Naive thymus-derived CD4-positive, alpha-beta T cell (primary cell): ENCODE results near the gene OR51E2. TPM values are rescaled to one million over a fixed set of nuclear protein-coding genes. Genes with fewer than 3 reads are reported as not detected.

Experiments used
- ATAC-seq: fragments of 150-1000 bp; cut with Tn5 transposase; 2 replicates; pipeline ENCODE4 v1.10.0; 2021; ENCODE audit warnings: mild to moderate bottlenecking, moderate library complexity
- CTCF ChIA-PET: fragments of 350-600 bp; sonication (Branson Sonifier 250); formaldehyde crosslinking; loops from one replicate; lab custom pipeline; 2021; ENCODE audit warnings: antibody characterized with exemption; lab: Charles Lee
- POLR2A ChIA-PET: fragments of 350-600 bp; sonication (Branson Sonifier 250); formaldehyde crosslinking; loops from one replicate; lab custom pipeline; 2021; ENCODE audit warnings: antibody characterized with exemption, inconsistent platforms; lab: Charles Lee
- DNase-seq, 9 donors: peaks; one replicate each; pipeline versions ENCODE4 v3.0.0 to v3.0.0-alpha.2; 2020 to 2022; ENCODE audit warnings: mixed read lengths in 1 of 9
- H3K27ac ChIP-seq: one replicate; pipeline ENCODE4 v1.7.0; 2013; ENCODE audit warnings: mild to moderate bottlenecking, low read depth, low read length, moderate library complexity
- H3K27me3 ChIP-seq, 2 donors: one replicate each; pipeline ENCODE4 v1.7.0; 2013; ENCODE audit warnings: low read length in 2 of 2, mild to moderate bottlenecking in 2 of 2, moderate library complexity in 2 of 2; ENCODE audit not compliant: control insufficient read depth in 2 of 2, insufficient read depth in 2 of 2
- H3K36me3 ChIP-seq, 3 experiments: 1 replicate in 2 of 3; 2 replicates in 1 of 3; pipeline ENCODE4 v1.7.0; 2013; ENCODE audit warnings: low read length in 3 of 3, mild to moderate bottlenecking in 3 of 3, moderate library complexity in 1 of 3; ENCODE audit not compliant: insufficient read depth in 3 of 3, control insufficient read depth in 2 of 3
- H3K4me1 ChIP-seq, 2 donors: one replicate each; pipeline ENCODE4 v1.7.0; 2013; ENCODE audit warnings: low read length in 2 of 2, mild to moderate bottlenecking in 2 of 2, moderate library complexity in 1 of 2; ENCODE audit not compliant: control insufficient read depth in 2 of 2, insufficient read depth in 2 of 2
- H3K4me3 ChIP-seq: 2 replicates; pipeline ENCODE4 v1.7.0; 2013; ENCODE audit warnings: mild to moderate bottlenecking, low read length
- H3K9me3 ChIP-seq, 3 experiments: 1 replicate in 2 of 3; 2 replicates in 1 of 3; pipeline ENCODE4 v1.7.0; 2013; ENCODE audit warnings: low read length in 3 of 3; ENCODE audit not compliant: control insufficient read depth in 2 of 3
- H3K27ac Mint-ChIP-seq, 9 donors: one replicate each; pipeline ENCODE4 v1.8.0; 2020 to 2022; ENCODE audit warnings: mixed read lengths in 9 of 9, mild to moderate bottlenecking in 8 of 9, moderate library complexity in 5 of 9, inconsistent platforms in 2 of 9
- H3K27me3 Mint-ChIP-seq, 5 donors: one replicate each; pipeline ENCODE4 v1.8.0; 2021 to 2022; ENCODE audit warnings: mixed read lengths in 5 of 5, mild to moderate bottlenecking in 1 of 5
- H3K36me3 Mint-ChIP-seq, 5 donors: one replicate each; pipeline ENCODE4 v1.8.0; 2020 to 2022; ENCODE audit warnings: mixed read lengths in 5 of 5, mild to moderate bottlenecking in 3 of 5, inconsistent platforms in 1 of 5
- H3K4me1 Mint-ChIP-seq, 7 donors: one replicate each; pipeline ENCODE4 v1.8.0; 2020 to 2022; ENCODE audit warnings: mixed read lengths in 7 of 7, mild to moderate bottlenecking in 3 of 7, inconsistent platforms in 1 of 7
- H3K4me3 Mint-ChIP-seq, 10 donors: one replicate each; pipeline ENCODE4 v1.8.0; 2020 to 2022; ENCODE audit warnings: mild to moderate bottlenecking in 10 of 10, mixed read lengths in 10 of 10, moderate library complexity in 6 of 10, inconsistent platforms in 2 of 10
- H3K9me3 Mint-ChIP-seq, 11 donors: one replicate each; pipeline ENCODE4 v1.8.0; 2020 to 2022; ENCODE audit warnings: mixed read lengths in 11 of 11, mild to moderate bottlenecking in 4 of 11, inconsistent platforms in 1 of 11, moderate library complexity in 1 of 11
- intact Hi-C, 2 donors: fragments of 100-400 bp; cut with micrococcal nuclease; formaldehyde crosslinking; loops; one replicate each; pipeline ENCODE4 v1.15.1; 2023
- polyA plus RNA-seq, 2 donors: library from polyadenylated mRNA; unstranded; fragments of 300-500 nt; fragmentation: Illumina TruSeq; gene quantifications; one replicate each; pipeline ENCODE4 v1.2.3, GENCODE V29; 2021
- total RNA-seq, 6 experiments: library from RNA in 5 of 6; stranded (reverse) in 5 of 6; gene quantifications; 1 replicate in 5 of 6; 2 replicates in 1 of 6; pipeline ENCODE4 v1.2.3 and lab custom pipeline; 2021 to 2026

Gene OR51E2
- total and polyA plus RNA-seq, 7 experiments from 2014 or later: not detected

DNA sequence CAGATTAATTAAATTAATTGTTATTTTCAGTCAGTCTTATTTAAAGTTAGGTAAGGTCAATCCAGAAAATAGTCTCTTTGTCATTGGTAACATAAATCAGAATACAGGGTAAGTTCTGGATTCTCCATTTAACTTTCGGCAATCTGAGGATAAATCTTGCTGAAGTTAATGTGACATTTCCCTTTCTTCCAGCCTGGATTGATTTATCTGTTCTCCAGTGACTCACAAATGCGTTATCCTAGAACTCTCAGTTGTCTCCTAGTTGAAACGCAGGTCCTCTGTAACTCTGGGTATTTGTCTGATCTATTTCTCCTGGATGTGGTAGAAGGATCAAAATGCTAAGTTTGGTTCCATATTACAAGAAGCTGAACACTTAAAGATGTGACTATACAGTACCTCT, 32.9 kb downstream of the OR51E2 start:
- no peak for DNase-seq
- ATAC-seq: no peak
- Histone ChIP-seq H3K27me3 (no peaks in the 10 kb centered on the region), H3K27ac (no peak overlapping the region), H3K36me3 (no peaks in the 10 kb centered on the region), H3K4me1 (no peaks in the 10 kb centered on the region), H3K4me3 (no peak overlapping the region), H3K9me3 (no peaks in the 10 kb centered on the region)
- peaks cover 0 to 5% (median 0%) of the 10 kb centered on the region in 5 donors for H3K36me3 Mint-ChIP-seq
- no peak overlapping the region for H3K4me3 Mint-ChIP-seq
- H3K27me3 Mint-ChIP-seq: peaks cover 18 to 32% (median 22%) of the 10 kb centered on the region in 5 donors
- H3K9me3 Mint-ChIP-seq: no peaks in the 10 kb centered on the region
- no peaks in the 10 kb centered on the region for H3K4me1 Mint-ChIP-seq
- ChIA-PET CTCF (no interaction called here), POLR2A (no interaction called here)
- H3K27ac Mint-ChIP-seq: no peak overlapping the region
- intact Hi-C loops: no loop called here

DNA sequence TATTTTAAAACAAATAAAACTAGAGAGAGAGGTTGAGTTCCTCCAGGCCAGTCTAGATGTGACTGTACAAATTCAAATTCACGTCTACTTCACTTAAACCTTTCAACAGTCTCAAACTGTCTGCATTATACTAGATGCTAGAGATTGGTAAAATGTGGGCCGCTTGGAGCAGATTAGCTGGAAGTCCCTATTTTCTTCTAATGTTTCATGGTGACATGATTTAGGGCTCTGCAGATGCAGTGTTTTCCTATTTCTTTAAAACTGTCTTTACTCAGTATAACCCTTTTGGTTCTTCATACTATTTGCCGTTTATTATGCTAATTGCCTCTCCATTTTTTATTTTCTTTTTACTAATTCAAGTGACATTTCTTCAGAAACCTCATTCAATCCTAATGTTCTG, 33.5 kb downstream of the OR51E2 start:
- no peaks in the 10 kb centered on the region for H3K4me1 Mint-ChIP-seq
- Histone ChIP-seq H3K4me1 (no peaks in the 10 kb centered on the region), H3K4me3 (no peak overlapping the region), H3K27ac (no peak overlapping the region), H3K9me3 (no peaks in the 10 kb centered on the region), H3K27me3 (no peaks in the 10 kb centered on the region), H3K36me3 (no peaks in the 10 kb centered on the region)
- H3K36me3 Mint-ChIP-seq: peaks cover 0 to 5% (median 0%) of the 10 kb centered on the region in 5 donors
- intact Hi-C loops: no loop called here
- ChIA-PET POLR2A (no interaction called here), CTCF (no interaction called here)
- H3K27me3 Mint-ChIP-seq: peaks cover 16 to 29% (median 22%) of the 10 kb centered on the region in 5 donors
- DNase-seq: no peak
- no peak overlapping the region for H3K4me3 Mint-ChIP-seq
- no peak overlapping the region for H3K27ac Mint-ChIP-seq
- ATAC-seq: no peak
- H3K9me3 Mint-ChIP-seq: no peaks in the 10 kb centered on the region

DNA sequence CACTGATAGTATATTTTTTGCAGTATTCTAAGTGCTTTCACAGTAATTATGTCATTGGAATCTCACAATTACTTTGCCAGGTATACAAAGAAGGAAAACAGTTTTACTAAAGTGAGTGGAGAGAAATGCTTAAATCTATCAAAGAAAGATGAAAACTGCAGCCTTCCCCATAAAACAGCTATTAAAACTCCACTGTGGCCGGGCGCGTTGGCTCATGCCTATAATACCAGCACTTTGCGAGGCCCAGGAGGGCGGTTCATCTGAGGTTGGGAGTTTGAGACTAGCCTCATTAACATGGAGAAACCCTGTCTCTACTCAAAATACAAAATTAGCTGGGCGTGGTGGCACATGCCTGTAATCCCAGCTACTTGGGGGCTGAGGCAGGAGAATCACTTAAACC, 34.8 kb downstream of the OR51E2 start:
- no peak overlapping the region for H3K4me3 Mint-ChIP-seq
- intact Hi-C loops: no loop called here
- no peaks in the 10 kb centered on the region for H3K36me3 ChIP-seq

DNA sequence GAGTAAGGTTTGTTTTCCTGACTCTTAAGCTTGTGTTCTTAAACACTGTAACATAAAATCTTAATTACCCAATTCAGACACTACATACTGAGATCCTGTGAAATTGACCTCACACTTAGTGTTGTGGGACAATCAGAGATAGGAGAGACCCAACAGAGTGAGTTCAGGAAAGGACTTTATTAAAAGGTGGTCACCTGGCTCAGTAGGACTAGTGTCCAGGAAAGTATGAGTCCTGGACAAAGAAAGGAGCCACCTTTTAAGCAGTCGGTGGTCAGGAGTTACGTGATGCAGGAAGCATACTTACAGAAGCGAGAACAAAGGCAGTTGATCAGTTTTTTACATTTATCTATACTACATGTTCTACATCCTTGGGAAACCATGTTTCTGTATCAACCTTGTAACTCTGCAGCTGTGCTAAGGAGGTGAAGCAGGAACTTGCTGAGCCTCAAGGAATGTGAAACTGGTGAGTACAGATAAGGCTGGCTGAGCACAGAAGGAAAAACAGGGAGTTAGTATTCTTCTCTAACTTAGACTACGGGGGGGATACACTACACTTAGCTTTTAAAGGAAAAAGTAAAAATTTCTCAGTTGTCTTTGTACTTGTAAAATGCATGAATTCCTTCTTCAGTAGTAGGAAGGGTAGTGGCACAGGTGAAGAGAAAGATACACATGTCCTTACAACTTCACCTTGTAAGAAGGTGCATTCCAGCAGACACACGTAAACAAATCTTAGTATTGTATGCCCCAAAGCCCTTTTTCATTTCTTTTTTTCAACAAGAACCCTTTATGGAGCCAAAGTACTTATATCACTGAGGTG, 38.8 kb downstream of the OR51E2 start:
- H3K27ac Mint-ChIP-seq: no peak overlapping the region
- no peaks in the 10 kb centered on the region for H3K27me3 ChIP-seq
- CTCF ChIA-PET: no interaction called here
- intact Hi-C loops: no loop called here
- H3K27me3 Mint-ChIP-seq: peaks cover 20 to 25% (median 22%) of the 10 kb centered on the region in 5 donors
- DNase-seq (no peak), ATAC-seq (no peak)
- no peaks in the 10 kb centered on the region for H3K4me1 ChIP-seq
- H3K36me3 ChIP-seq: no peaks in the 10 kb centered on the region
- peaks cover 0 to 5% (median 0%) of the 10 kb centered on the region in 5 donors for H3K36me3 Mint-ChIP-seq
- no peaks in the 10 kb centered on the region for H3K4me1 Mint-ChIP-seq
- no peak overlapping the region for H3K27ac ChIP-seq
- POLR2A ChIA-PET: no interaction called here
- H3K9me3 ChIP-seq: no peaks in the 10 kb centered on the region
- no peaks in the 10 kb centered on the region for H3K9me3 Mint-ChIP-seq
- no peak overlapping the region for H3K4me3 Mint-ChIP-seq
- H3K4me3 ChIP-seq: no peak overlapping the region

More for the DNA sequence above, 34.8 kb downstream of the OR51E2 start:
- H3K36me3 Mint-ChIP-seq: peaks cover 0 to 5% (median 0%) of the 10 kb centered on the region in 5 donors
- H3K27me3 Mint-ChIP-seq: peaks cover 16 to 30% (median 25%) of the 10 kb centered on the region in 5 donors
- H3K27ac ChIP-seq: no peak overlapping the region
- no peaks in the 10 kb centered on the region for H3K9me3 Mint-ChIP-seq
- DNase-seq (no peak), ATAC-seq (no peak)
- no peaks in the 10 kb centered on the region for H3K4me1 Mint-ChIP-seq
- ChIA-PET POLR2A (no interaction called here), CTCF (no interaction called here)
- H3K27ac Mint-ChIP-seq: no peak overlapping the region
- H3K4me1 ChIP-seq: no peaks in the 10 kb centered on the region
- no peak overlapping the region for H3K4me3 ChIP-seq
- no peaks in the 10 kb centered on the region for H3K9me3 ChIP-seq
- no peaks in the 10 kb centered on the region for H3K27me3 ChIP-seq

DNA sequence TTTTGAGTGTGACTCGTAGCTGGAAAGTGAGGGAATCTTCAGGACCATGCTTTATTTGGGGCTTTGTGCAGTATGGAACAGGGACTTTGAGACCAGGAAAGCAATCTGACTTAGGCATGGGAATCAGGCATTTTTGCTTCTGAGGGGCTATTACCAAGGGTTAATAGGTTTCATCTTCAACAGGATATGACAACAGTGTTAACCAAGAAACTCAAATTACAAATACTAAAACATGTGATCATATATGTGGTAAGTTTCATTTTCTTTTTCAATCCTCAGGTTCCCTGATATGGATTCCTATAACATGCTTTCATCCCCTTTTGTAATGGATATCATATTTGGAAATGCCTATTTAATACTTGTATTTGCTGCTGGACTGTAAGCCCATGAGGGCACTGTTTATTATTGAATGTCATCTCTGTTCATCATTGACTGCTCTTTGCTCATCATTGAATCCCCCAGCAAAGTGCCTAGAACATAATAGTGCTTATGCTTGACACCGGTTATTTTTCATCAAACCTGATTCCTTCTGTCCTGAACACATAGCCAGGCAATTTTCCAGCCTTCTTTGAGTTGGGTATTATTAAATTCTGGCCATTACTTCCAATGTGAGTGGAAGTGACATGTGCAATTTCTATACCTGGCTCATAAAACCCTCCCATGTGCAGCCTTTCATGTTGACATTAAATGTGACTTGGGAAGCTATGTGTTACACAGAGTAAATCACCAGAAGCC, 42.9 kb downstream of the OR51E2 start:
- Histone ChIP-seq H3K27me3 (no peaks in the 10 kb centered on the region), H3K4me3 (no peak overlapping the region), H3K4me1 (no peaks in the 10 kb centered on the region), H3K36me3 (no peaks in the 10 kb centered on the region), H3K27ac (no peak overlapping the region), H3K9me3 (no peaks in the 10 kb centered on the region)
- ChIA-PET CTCF (no interaction called here), POLR2A (no interaction called here)
- Mint-ChIP-seq H3K9me3 (no peaks in the 10 kb centered on the region), H3K27ac (no peak overlapping the region), H3K36me3 (no peaks in the 10 kb centered on the region), H3K4me3 (no peak overlapping the region), H3K27me3 (peaks cover 4 to 17% (median 12%) of the 10 kb centered on the region in 5 donors), H3K4me1 (no peaks in the 10 kb centered on the region)
- DNase-seq: no peak
- intact Hi-C loops: no loop called here
- ATAC-seq: no peak

DNA sequence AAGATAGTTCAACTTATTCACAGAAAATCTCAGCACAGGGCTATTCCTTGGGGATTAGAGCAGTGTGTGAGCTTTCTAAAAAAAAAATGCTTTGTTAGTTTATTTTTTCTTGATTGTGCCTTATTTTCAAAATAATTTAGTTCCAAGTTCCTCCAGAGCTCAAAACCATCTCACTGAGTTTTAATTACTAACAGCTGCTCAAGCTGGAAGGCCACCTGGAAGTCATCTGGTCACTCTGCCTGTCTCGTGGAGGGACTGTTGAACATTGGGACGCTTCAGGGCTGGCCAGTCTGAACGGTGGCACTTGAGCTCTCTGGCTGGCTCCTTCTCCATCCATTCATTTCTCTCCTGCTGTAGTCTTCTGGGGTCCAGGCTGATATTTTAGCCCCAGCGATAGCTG, 49.9 kb downstream of the OR51E2 start:
- H3K27me3 Mint-ChIP-seq: peaks cover 4 to 18% (median 11%) of the 10 kb centered on the region in 5 donors
- no peaks in the 10 kb centered on the region for H3K36me3 ChIP-seq
- no peaks in the 10 kb centered on the region for H3K36me3 Mint-ChIP-seq
- ChIA-PET CTCF (interaction anchor here (1.1 kb wide), 1 partner anchor 10 kb away, joined by 3 read pairs; the partner anchor contains the start of gene OR51D1), POLR2A (interaction anchor here (0.6 kb wide), 1 partner anchor 13 kb away, joined by 3 read pairs; no protein-coding TSS in a partner anchor)
- no peaks in the 10 kb centered on the region for H3K4me1 ChIP-seq
- peaks cover 0 to 2% (median 0%) of the 10 kb centered on the region in 7 donors for H3K4me1 Mint-ChIP-seq
- H3K9me3 ChIP-seq: no peaks in the 10 kb centered on the region
- no peaks in the 10 kb centered on the region for H3K9me3 Mint-ChIP-seq
- intact Hi-C loops: no loop called here
- no peak overlapping the region for H3K4me3 ChIP-seq
- H3K27ac Mint-ChIP-seq: no peak overlapping the region
- H3K27me3 ChIP-seq: no peaks in the 10 kb centered on the region
- no peak overlapping the region for H3K27ac ChIP-seq
- ATAC-seq (no peak), DNase-seq (no peak)
- no peak overlapping the region for H3K4me3 Mint-ChIP-seq
